Keratinocyte (primary cell): ENCODE results near the gene WLS. TPM values are rescaled to one million over a fixed set of nuclear protein-coding genes. Genes with fewer than 3 reads are reported as not detected.

Experiments used
- DNase-seq: peaks from one replicate; pipeline ENCODE4 v3.0.0-alpha.2; 2011; ENCODE audit warnings: low read depth, missing footprints, low spot score
- FAIRE-seq: peaks from 2 replicates; lab custom pipeline; 2011; peaks lifted over from hg19 to GRCh38; lab: Jason Lieb, UNC
- H2AFZ ChIP-seq: 2 replicates; pipeline ENCODE4 v1.6.0; 2012; ENCODE audit warnings: low read length, control low read depth, inconsistent platforms; ENCODE audit not compliant: control insufficient read depth
- H3K27ac ChIP-seq: 2 replicates; pipeline ENCODE4 v1.5.1; 2011; ENCODE audit warnings: low read length; ENCODE audit not compliant: control insufficient read depth, insufficient read depth
- H3K27me3 ChIP-seq: 3 replicates; pipeline ENCODE4 v1.6.0; 2011; ENCODE audit warnings: low read length; ENCODE audit not compliant: control insufficient read depth, insufficient read depth; ENCODE audit errors: extremely low read depth
- H3K36me3 ChIP-seq, 2 experiments: 2 replicates in 1 of 2; 3 replicates in 1 of 2; pipeline ENCODE4 v1.5.1; 2011; ENCODE audit warnings: low read length in 2 of 2, mild to moderate bottlenecking in 1 of 2; ENCODE audit not compliant: control insufficient read depth in 2 of 2, insufficient read depth in 2 of 2; ENCODE audit errors: extremely low read depth in 1 of 2
- H3K4me1 ChIP-seq: 3 replicates; pipeline ENCODE4 v1.5.1; 2011; ENCODE audit warnings: low read length; ENCODE audit not compliant: control insufficient read depth, insufficient read depth; ENCODE audit errors: extremely low read depth
- H3K4me2 ChIP-seq: 3 replicates; pipeline ENCODE4 v1.6.0; 2011; ENCODE audit warnings: low read depth, low read length; ENCODE audit not compliant: control insufficient read depth, insufficient read depth; ENCODE audit errors: extremely low read depth
- H3K4me3 ChIP-seq, 3 experiments: fragments of 200-600 bp in 1 of 3; sonication (generic) in 1 of 3; 2 replicates in 2 of 3; 3 replicates in 1 of 3; pipeline ENCODE4 v1.5.1; 2011 to 2016; ENCODE audit warnings: low read length in 3 of 3, mild to moderate bottlenecking in 3 of 3, control low read depth in 2 of 3, inconsistent platforms in 1 of 3, low read depth in 1 of 3, mixed read lengths in 1 of 3, mixed run types in 1 of 3, moderate library complexity in 1 of 3; ENCODE audit not compliant: control insufficient read depth in 2 of 3, insufficient read depth in 2 of 3; ENCODE audit errors: extremely low read depth in 1 of 3
- H3K79me2 ChIP-seq: 2 replicates; pipeline ENCODE4 v1.6.0; 2012; ENCODE audit warnings: low read length; ENCODE audit not compliant: control insufficient read depth, insufficient read depth
- H3K9ac ChIP-seq: 3 replicates; pipeline ENCODE4 v1.6.0; 2011; ENCODE audit warnings: low read length; ENCODE audit not compliant: control insufficient read depth, insufficient read depth; ENCODE audit errors: extremely low read depth
- H3K9me1 ChIP-seq: 3 replicates; pipeline ENCODE4 v1.6.0; 2011; ENCODE audit warnings: low read length; ENCODE audit not compliant: control insufficient read depth, insufficient read depth; ENCODE audit errors: extremely low read depth
- H3K9me3 ChIP-seq: 2 replicates; pipeline ENCODE4 v1.5.1; 2012; ENCODE audit warnings: low read depth, low read length; ENCODE audit not compliant: control insufficient read depth
- H4K20me1 ChIP-seq: 3 replicates; pipeline ENCODE4 v1.6.0; 2011; ENCODE audit warnings: low read length; ENCODE audit not compliant: control insufficient read depth, insufficient read depth; ENCODE audit errors: extremely low read depth
- CTCF ChIP-seq, 3 experiments: IDR thresholded peaks in 1 of 3; conservative IDR thresholded peaks in 1 of 3; optimal IDR thresholded peaks in 1 of 3; 2 replicates in 2 of 3; 3 replicates in 1 of 3; pipeline versions ENCODE3 to v1.5.1; 2011; ENCODE audit warnings: low read length in 3 of 3, mild to moderate bottlenecking in 3 of 3, moderate library complexity in 2 of 3, control low read depth in 1 of 3, inconsistent platforms in 1 of 3; ENCODE audit not compliant: insufficient read depth in 2 of 3; ENCODE audit errors: extremely low read depth in 1 of 3
- EZH2 ChIP-seq: IDR thresholded peaks from one replicate; pipeline ENCODE4 v1.6.1; 2012; ENCODE audit warnings: inconsistent platforms, mild to moderate bottlenecking, low read length, moderate library complexity
- dilution Hi-C: fragments of 300-500 bp; cut with MboI; formaldehyde crosslinking; loops from one replicate; pipeline ENCODE4 v1.7.0; 2020; ENCODE audit warnings: low sequenced_read_pairs; ENCODE audit not compliant: extremely low pct_ligation_motif_present
- polyA plus RNA-seq, 5 experiments: library from polyadenylated mRNA; depleted of rRNA in 3 of 5; stranded (reverse) in 3 of 5; stranded (forward) in 1 of 5; unstranded in 1 of 5; fragments of >200 nt; gene quantifications; 1 replicate in 1 of 5; 2 replicates in 3 of 5; 3 replicates in 1 of 5; pipeline versions ENCODE4 v1.2.1 to v1.2.3, GENCODE V29; 2011 to 2012; ENCODE audit warnings: missing spikeins in 2 of 5, low read depth in 1 of 5, low replicate concordance in 1 of 5

Gene WLS
- polyA plus RNA-seq, 1 donor (not counting 4 experiments of a cell fraction or from before 2014, with no cell fraction given), result 92.4 TPM

GRCh38 chr1:68140536-68140935 is 91.8 kb downstream of the WLS start:
- H3K36me3 ChIP-seq, result peaks cover 11 to 15% of the 10 kb centered on the region in 2 experiments
- dilution Hi-C loops, result loop anchor here (25.0 kb wide), 1 partner anchor 197 kb away; no protein-coding TSS in a partner anchor

GRCh38 chr1:68136187-68136586 is 96.1 kb downstream of the WLS start:
- no peaks in the 10 kb centered on the region for H3K9me1 ChIP-seq
- H3K9ac ChIP-seq, result no peak overlapping the region
- H2AFZ ChIP-seq, result no peak overlapping the region
- DNase-seq (no peak), FAIRE-seq (peak; percentile 79)
- no peaks in the 10 kb centered on the region for H3K79me2 ChIP-seq
- no peaks in the 10 kb centered on the region for H3K27me3 ChIP-seq
- no peaks in the 10 kb centered on the region for H3K9me3 ChIP-seq
- H3K27ac ChIP-seq, result no peak overlapping the region
- dilution Hi-C loops, result loop anchor here (25.0 kb wide), 1 partner anchor 201 kb away; no protein-coding TSS in a partner anchor
- H3K4me1 ChIP-seq, result peaks cover 14% of the 10 kb centered on the region
- H3K4me2 ChIP-seq, result no peak overlapping the region
- peaks cover 11 to 37% of the 10 kb centered on the region in 2 experiments for H3K36me3 ChIP-seq
- TF ChIP-seq CTCF (optimal IDR thresholded peaks at IDR 0.05 in 1 of 3, IDR thresholded peaks at IDR 0.05 in 1 of 3, conservative IDR thresholded peaks at IDR 0.05 in 1 of 3; ENCODE audit: extremely low read depth in 1 of 3, insufficient read depth in 2 of 3, low read length in 3 of 3), result no peak
- TF ChIP-seq EZH2, result no peak
- no peak overlapping the region for H3K4me3 ChIP-seq
- no peaks in the 10 kb centered on the region for H4K20me1 ChIP-seq

More at GRCh38 chr1:68140536-68140935, 91.8 kb downstream of the WLS start:
- H3K9ac ChIP-seq, result no peak overlapping the region
- no peaks in the 10 kb centered on the region for H3K27me3 ChIP-seq
- H3K4me3 ChIP-seq, result no peak overlapping the region
- no peaks in the 10 kb centered on the region for H3K79me2 ChIP-seq
- peaks cover 14% of the 10 kb centered on the region for H3K4me1 ChIP-seq
- H4K20me1 ChIP-seq, result no peaks in the 10 kb centered on the region
- DNase-seq (no peak), FAIRE-seq (peak; percentile 52)
- no peak for TF ChIP-seq CTCF (optimal IDR thresholded peaks at IDR 0.05 in 1 of 3, IDR thresholded peaks at IDR 0.05 in 1 of 3, conservative IDR thresholded peaks at IDR 0.05 in 1 of 3; ENCODE audit: extremely low read depth in 1 of 3, insufficient read depth in 2 of 3, low read length in 3 of 3)
- no peak for TF ChIP-seq EZH2
- H3K9me1 ChIP-seq, result no peaks in the 10 kb centered on the region
- no peak overlapping the region for H3K27ac ChIP-seq
- H2AFZ ChIP-seq, result no peak overlapping the region
- H3K9me3 ChIP-seq, result no peaks in the 10 kb centered on the region
- no peak overlapping the region for H3K4me2 ChIP-seq
